HG03565 (cell line): ENCODE measurements around the gene RESP18.
A peak's percentile ranks its signal among the peaks of the same experiment; 100 is the strongest.

Source experiments
- ATAC-seq: cut with Tn5 transposase; IDR thresholded peaks from one replicate; pipeline ENCODE4 v1.9.1; 2021; ENCODE audit warnings: mild to moderate bottlenecking, moderate library complexity; ENCODE audit not compliant: unreplicated experiment

The RESP18 gene

GRCh38 chr2:219279151-219279915 is 53.2 kb downstream of the RESP18 start, which contains the start of gene DNAJB2:
DNAJB2 (plus strand) TSS chr2:219279366; CDS start chr2:219279834, 468 bp downstream.
- peak; percentile 82 for ATAC-seq

GRCh38 chr2:219278655-219279150 is 53.8 kb downstream of the RESP18 start:
- ATAC-seq: no peak

DNA sequence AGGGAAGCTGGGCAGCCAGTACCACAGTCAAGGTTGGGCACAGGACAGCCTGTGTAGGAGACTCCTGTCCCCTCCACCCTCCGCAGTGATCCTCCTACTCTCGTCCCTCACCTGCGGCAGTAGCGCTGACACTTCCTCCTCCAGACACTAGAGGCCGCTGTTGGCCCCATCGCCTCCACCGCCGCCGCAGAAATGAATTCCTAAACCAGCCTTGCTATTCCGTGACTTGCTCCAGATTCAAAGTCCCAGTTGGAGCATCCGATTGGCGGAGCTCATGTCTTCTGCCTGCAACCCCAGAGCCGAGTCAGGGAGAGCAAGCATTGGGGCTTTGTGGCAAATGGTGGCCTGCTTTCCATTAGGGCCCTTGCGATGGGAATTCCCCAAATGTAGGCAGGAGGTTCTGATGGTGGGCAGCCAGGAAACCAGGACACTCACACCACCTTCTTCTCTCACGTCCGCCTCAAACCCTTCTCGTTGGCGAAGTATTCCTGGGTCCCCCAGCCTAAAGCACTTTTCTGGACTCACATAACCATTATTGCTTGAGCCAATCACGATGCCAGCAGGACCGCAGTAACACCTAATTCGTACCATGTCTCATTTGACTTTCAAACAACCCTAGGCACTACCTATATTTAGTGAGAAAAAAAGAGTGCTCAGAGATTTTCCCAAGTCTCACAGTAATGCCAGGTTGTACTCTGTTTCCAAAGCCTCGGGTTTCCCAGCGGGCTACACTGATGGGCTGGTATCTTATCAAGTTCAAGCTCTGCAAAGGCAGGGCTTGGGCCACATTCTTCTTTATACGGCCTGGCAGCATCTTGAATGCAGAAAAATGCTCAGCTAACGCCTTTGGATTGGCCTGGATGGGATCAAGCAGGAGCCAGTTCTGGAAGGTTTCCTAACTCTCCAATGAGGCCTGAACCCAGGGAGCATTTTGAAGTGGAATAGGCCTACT is 54.6 kb downstream of the RESP18 start:
- ATAC-seq: peak; percentile 19
